ENCODE results near the gene PTPRR. TPM values are rescaled to one million over a fixed set of nuclear protein-coding genes. Genes with fewer than 3 reads are reported as not detected.
A peak's percentile ranks its signal among the peaks of the same experiment; 100 is the strongest.

The PTPRR gene
- total and polyA plus RNA-seq, 10 of the 15 experiments (the other 5 are each of a cell fraction or from before 2014, with no cell fraction given): 0.14 to 3.1 (median 0.42) TPM

DNA sequence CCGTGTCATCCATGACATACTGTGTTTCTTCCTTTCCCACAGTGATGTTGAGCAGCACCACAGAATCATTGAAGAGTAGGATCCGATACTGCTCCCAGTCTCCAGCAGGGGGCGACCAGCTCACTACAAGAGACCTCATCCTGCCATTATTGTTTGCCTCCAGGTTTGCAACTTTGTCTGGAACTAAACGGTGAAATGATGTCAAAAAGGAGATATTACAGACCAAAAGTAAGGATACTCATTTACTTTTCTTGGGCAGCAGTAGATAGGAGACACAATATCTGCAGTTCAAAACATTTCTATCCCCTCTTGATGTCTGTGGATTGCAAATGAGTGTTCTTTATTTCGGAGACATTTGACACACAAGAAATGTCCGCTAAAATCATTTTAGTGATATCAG lies 330.5 kb downstream of the PTPRR start:
- 33% methylated on average over 6 of the region's 6 CpGs for WGBS (ENCODE audit: insufficient coverage, insufficient replicate concordance, low lambda C conversion rate, missing lambda C conversion rate)
- TF ChIP-seq, protein P1, sequence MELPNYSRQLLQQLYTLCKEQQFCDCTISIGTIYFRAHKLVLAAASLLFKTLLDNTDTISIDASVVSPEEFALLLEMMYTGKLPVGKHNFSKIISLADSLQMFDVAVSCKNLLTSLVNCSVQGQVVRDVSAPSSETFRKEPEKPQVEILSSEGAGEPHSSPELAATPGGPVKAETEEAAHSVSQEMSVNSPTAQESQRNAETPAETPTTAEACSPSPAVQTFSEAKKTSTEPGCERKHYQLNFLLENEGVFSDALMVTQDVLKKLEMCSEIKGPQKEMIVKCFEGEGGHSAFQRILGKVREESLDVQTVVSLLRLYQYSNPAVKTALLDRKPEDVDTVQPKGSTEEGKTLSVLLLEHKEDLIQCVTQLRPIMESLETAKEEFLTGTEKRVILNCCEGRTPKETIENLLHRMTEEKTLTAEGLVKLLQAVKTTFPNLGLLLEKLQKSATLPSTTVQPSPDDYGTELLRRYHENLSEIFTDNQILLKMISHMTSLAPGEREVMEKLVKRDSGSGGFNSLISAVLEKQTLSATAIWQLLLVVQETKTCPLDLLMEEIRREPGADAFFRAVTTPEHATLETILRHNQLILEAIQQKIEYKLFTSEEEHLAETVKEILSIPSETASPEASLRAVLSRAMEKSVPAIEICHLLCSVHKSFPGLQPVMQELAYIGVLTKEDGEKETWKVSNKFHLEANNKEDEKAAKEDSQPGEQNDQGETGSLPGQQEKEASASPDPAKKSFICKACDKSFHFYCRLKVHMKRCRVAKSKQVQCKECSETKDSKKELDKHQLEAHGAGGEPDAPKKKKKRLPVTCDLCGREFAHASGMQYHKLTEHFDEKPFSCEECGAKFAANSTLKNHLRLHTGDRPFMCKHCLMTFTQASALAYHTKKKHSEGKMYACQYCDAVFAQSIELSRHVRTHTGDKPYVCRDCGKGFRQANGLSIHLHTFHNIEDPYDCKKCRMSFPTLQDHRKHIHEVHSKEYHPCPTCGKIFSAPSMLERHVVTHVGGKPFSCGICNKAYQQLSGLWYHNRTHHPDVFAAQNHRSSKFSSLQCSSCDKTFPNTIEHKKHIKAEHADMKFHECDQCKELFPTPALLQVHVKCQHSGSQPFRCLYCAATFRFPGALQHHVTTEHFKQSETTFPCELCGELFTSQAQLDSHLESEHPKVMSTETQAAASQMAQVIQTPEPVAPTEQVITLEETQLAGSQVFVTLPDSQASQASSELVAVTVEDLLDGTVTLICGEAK (IDR thresholded peaks at IDR 0.05; ENCODE audit: borderline replicate concordance): no peak
- TF ChIP-seq, protein P2, sequence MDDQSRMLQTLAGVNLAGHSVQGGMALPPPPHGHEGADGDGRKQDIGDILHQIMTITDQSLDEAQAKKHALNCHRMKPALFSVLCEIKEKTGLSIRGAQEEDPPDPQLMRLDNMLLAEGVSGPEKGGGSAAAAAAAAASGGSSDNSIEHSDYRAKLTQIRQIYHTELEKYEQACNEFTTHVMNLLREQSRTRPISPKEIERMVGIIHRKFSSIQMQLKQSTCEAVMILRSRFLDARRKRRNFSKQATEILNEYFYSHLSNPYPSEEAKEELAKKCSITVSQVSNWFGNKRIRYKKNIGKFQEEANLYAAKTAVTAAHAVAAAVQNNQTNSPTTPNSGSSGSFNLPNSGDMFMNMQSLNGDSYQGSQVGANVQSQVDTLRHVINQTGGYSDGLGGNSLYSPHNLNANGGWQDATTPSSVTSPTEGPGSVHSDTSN (IDR thresholded peaks at IDR 0.05; ENCODE audit: insufficient replicate concordance, low read depth, low read length): no peak
- TF ChIP-seq NR2F1 (conservative IDR thresholded peaks at IDR 0.05): no peak
- TF ChIP-seq SMC3 (IDR thresholded peaks at IDR 0.05; ENCODE audit: borderline replicate concordance, low read length): peak; percentile 62; the same call in 1 of the 2 replicates
- TF ChIP-seq BMI1 (IDR thresholded peaks at IDR 0.05; ENCODE audit: borderline replicate concordance): no peak
- peak; percentile 62 for TF ChIP-seq RAD21 (IDR thresholded peaks at IDR 0.05; ENCODE audit: insufficient read depth, low read depth, low read length)
- TF ChIP-seq, protein P3, sequence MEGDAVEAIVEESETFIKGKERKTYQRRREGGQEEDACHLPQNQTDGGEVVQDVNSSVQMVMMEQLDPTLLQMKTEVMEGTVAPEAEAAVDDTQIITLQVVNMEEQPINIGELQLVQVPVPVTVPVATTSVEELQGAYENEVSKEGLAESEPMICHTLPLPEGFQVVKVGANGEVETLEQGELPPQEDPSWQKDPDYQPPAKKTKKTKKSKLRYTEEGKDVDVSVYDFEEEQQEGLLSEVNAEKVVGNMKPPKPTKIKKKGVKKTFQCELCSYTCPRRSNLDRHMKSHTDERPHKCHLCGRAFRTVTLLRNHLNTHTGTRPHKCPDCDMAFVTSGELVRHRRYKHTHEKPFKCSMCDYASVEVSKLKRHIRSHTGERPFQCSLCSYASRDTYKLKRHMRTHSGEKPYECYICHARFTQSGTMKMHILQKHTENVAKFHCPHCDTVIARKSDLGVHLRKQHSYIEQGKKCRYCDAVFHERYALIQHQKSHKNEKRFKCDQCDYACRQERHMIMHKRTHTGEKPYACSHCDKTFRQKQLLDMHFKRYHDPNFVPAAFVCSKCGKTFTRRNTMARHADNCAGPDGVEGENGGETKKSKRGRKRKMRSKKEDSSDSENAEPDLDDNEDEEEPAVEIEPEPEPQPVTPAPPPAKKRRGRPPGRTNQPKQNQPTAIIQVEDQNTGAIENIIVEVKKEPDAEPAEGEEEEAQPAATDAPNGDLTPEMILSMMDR (IDR thresholded peaks at IDR 0.05 in 2 of 3, conservative IDR thresholded peaks at IDR 0.05 in 1 of 3; ENCODE audit: control insufficient read depth in 2 of 3, extremely low read depth in 1 of 3, insufficient read depth in 1 of 3, low read depth in 3 of 3, low read length in 3 of 3): peak; percentile 58 to 83 (median 83)
- TF ChIP-seq, protein P4, sequence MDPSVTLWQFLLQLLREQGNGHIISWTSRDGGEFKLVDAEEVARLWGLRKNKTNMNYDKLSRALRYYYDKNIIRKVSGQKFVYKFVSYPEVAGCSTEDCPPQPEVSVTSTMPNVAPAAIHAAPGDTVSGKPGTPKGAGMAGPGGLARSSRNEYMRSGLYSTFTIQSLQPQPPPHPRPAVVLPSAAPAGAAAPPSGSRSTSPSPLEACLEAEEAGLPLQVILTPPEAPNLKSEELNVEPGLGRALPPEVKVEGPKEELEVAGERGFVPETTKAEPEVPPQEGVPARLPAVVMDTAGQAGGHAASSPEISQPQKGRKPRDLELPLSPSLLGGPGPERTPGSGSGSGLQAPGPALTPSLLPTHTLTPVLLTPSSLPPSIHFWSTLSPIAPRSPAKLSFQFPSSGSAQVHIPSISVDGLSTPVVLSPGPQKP (IDR thresholded peaks at IDR 0.05; ENCODE audit: low read depth, low read length): no peak
- TF ChIP-seq SRF (IDR thresholded peaks at IDR 0.05; ENCODE audit: low read depth in 2 of 2, low read length in 2 of 2): no peak
- no peak for TF ChIP-seq SPI1 (IDR thresholded peaks at IDR 0.05; ENCODE audit: borderline replicate concordance, insufficient read depth, low read depth, low read length)
- TF ChIP-seq PAX8 (IDR thresholded peaks at IDR 0.05): no peak
- TF ChIP-seq SP1 (IDR thresholded peaks at IDR 0.05; ENCODE audit: low read depth, low read length): no peak
- TF ChIP-seq NR2C2 (IDR thresholded peaks at IDR 0.05; ENCODE audit: borderline replicate concordance, control insufficient read depth, insufficient read length, low read depth): no peak
- no peak for TF ChIP-seq STAT3 (IDR thresholded peaks at IDR 0.05; ENCODE audit: low read depth, low read length)
- TF ChIP-seq CHD2 (IDR thresholded peaks at IDR 0.05; ENCODE audit: borderline replicate concordance, low read depth, low read length): no peak
- TF ChIP-seq MTA2 (IDR thresholded peaks at IDR 0.05; ENCODE audit: low read depth): no peak

More for the DNA sequence above, 330.5 kb downstream of the PTPRR start:
- DNase-seq (ENCODE audit: low read depth, low spot score): no peak
- Histone ChIP-seq H3K79me2 (ENCODE audit: control insufficient read depth, insufficient read depth, low read length) (no peaks in the 10 kb centered on the region), H3K27ac (ENCODE audit: control insufficient read depth, insufficient read depth) (no peak overlapping the region), H2AFZ (ENCODE audit: control insufficient read depth, low read depth, low read length) (no peak overlapping the region), H3K4me1 (ENCODE audit: control insufficient read depth, insufficient read depth, low read length) (no peaks in the 10 kb centered on the region), H3K36me3 (ENCODE audit: control insufficient read depth in 2 of 2, insufficient read depth in 2 of 2, low read length in 1 of 2) (no peaks in the 10 kb centered on the region), H4K20me1 (ENCODE audit: control insufficient read depth, insufficient read depth) (no peaks in the 10 kb centered on the region), H3K4me2 (ENCODE audit: control insufficient read depth, insufficient read depth) (no peak overlapping the region), H3K27me3 (replicated peaks in 1 of 2; ENCODE audit: control insufficient read depth in 2 of 2, insufficient read depth in 2 of 2, low read length in 1 of 2) (no peaks in the 10 kb centered on the region), H3K9ac (ENCODE audit: control insufficient read depth, insufficient read depth, low read length) (no peak overlapping the region), H3K4me3 (no peak overlapping the region), H3K9me3 (replicated peaks; ENCODE audit: control insufficient read depth, insufficient read depth, low read length) (no peaks in the 10 kb centered on the region)
- ChIA-PET POLR2A (no interaction called here), SMC1A (ENCODE audit: uncharacterized antibody, unreplicated experiment) (no interaction called here), RAD21 (ENCODE audit: unreplicated experiment) (interaction anchor here (0.6 kb wide), 1 partner anchor 139 kb away, joined by 3 read pairs; no protein-coding TSS in a partner anchor), CTCF (interaction anchor here (0.6 to 2.4 kb wide), 14 partner anchors 8 to 691 kb away, joined by 3 to 12 read pairs (median 3); no protein-coding TSS in a partner anchor)
- peak; percentile 93 for ATAC-seq
- in situ Hi-C loops (cut with MboI) (loop anchor here (5.0 kb wide), 1 partner anchor 137 kb away; no protein-coding TSS in a partner anchor), intact Hi-C loops (cut with micrococcal nuclease; ENCODE audit: unreplicated experiment) (loop anchor here (1.0 to 2.0 kb wide), 2 partner anchors 130 to 139 kb away; no protein-coding TSS in a partner anchor)
- no peak for FAIRE-seq
- no TSS peak for BruUV-seq (replicated peaks)
